H9 (cell line): ENCODE data around the gene TBC1D8. TPM values are rescaled to one million over a fixed set of nuclear protein-coding genes. Genes with fewer than 3 reads are reported as not detected.

ENCODE experiments used
- DNase-seq: peaks from one replicate; pipeline ENCODE4 v3.0.0-alpha.2; 2017
- H2AFZ ChIP-seq: one replicate; pipeline ENCODE4 v1.6.1; 2013; ENCODE audit warnings: mild to moderate bottlenecking, low read length, control low read depth, moderate library complexity
- H2AK5ac ChIP-seq: 2 replicates; pipeline ENCODE4 v1.6.1; 2013; ENCODE audit warnings: low read length, control low read depth, mixed read lengths; ENCODE audit not compliant: insufficient read length
- H2BK120ac ChIP-seq: one replicate; pipeline ENCODE4 v1.6.1; 2013; ENCODE audit warnings: low read depth, mild to moderate bottlenecking, low read length, control low read depth, inconsistent platforms; ENCODE audit not compliant: poor library complexity, severe bottlenecking
- H2BK12ac ChIP-seq: 2 replicates; pipeline ENCODE4 v1.6.1; 2013; ENCODE audit warnings: low read length, control low read depth, mixed read lengths, low read depth; ENCODE audit not compliant: insufficient read length
- H2BK15ac ChIP-seq: 2 replicates; pipeline ENCODE4 v1.6.1; 2013; ENCODE audit warnings: low read depth, low read length, control low read depth
- H2BK20ac ChIP-seq: one replicate; pipeline ENCODE4 v1.6.1; 2013; ENCODE audit warnings: low read depth, mild to moderate bottlenecking, low read length, control low read depth, inconsistent platforms; ENCODE audit not compliant: poor library complexity, severe bottlenecking
- H2BK5ac ChIP-seq: 2 replicates; pipeline ENCODE4 v1.6.1; 2013; ENCODE audit warnings: low read length, control low read depth, mixed read lengths; ENCODE audit not compliant: insufficient read length
- H3K14ac ChIP-seq: 2 replicates; pipeline ENCODE4 v1.6.1; 2013; ENCODE audit warnings: low read length, control low read depth; ENCODE audit not compliant: insufficient read depth
- H3K18ac ChIP-seq: 2 replicates; pipeline ENCODE4 v1.6.1; 2013; ENCODE audit warnings: low read depth, mild to moderate bottlenecking, mixed read lengths, low read length, control low read depth; ENCODE audit not compliant: insufficient read length
- H3K23ac ChIP-seq: 2 replicates; pipeline ENCODE4 v1.6.1; 2013; ENCODE audit warnings: low read length, control low read depth, mixed read lengths, low read depth; ENCODE audit not compliant: insufficient read length
- H3K23me2 ChIP-seq: 2 replicates; pipeline ENCODE4 v1.6.1; 2013; ENCODE audit warnings: low read depth, mild to moderate bottlenecking, mixed read lengths, low read length, control low read depth; ENCODE audit not compliant: insufficient read length, poor library complexity, severe bottlenecking
- H3K27ac ChIP-seq: 2 replicates; pipeline ENCODE4 v1.5.1; 2013; ENCODE audit warnings: low read length, control low read depth, mixed read lengths, low read depth; ENCODE audit not compliant: insufficient read length
- H3K27me3 ChIP-seq: 2 replicates; pipeline ENCODE4 v1.6.1; 2013; ENCODE audit warnings: low read length, control low read depth, inconsistent platforms; ENCODE audit not compliant: insufficient read depth
- H3K4ac ChIP-seq: 2 replicates; pipeline ENCODE4 v1.6.1; 2013; ENCODE audit warnings: low read depth, mild to moderate bottlenecking, control low read depth, inconsistent platforms, low read length, moderate library complexity
- H3K4me1 ChIP-seq: 2 replicates; pipeline ENCODE4 v1.6.1; 2013; ENCODE audit warnings: low read length, control low read depth, inconsistent platforms; ENCODE audit not compliant: insufficient read depth
- H3K4me2 ChIP-seq: 2 replicates; pipeline ENCODE4 v1.6.1; 2013; ENCODE audit warnings: low read length, control low read depth, mixed read lengths; ENCODE audit not compliant: insufficient read length, insufficient read depth
- H3K56ac ChIP-seq: 2 replicates; pipeline ENCODE4 v1.6.1; 2013; ENCODE audit warnings: low read depth, mild to moderate bottlenecking, mixed read lengths, low read length, control low read depth; ENCODE audit not compliant: insufficient read length
- H3K79me1 ChIP-seq: 2 replicates; pipeline ENCODE4 v1.6.1; 2013; ENCODE audit warnings: low read depth, mild to moderate bottlenecking, moderate library complexity, low read length, control low read depth, inconsistent platforms; ENCODE audit not compliant: insufficient read depth, poor library complexity, severe bottlenecking
- H3K79me2 ChIP-seq: 2 replicates; pipeline ENCODE4 v1.6.1; 2013; ENCODE audit warnings: low read length, control low read depth, inconsistent platforms; ENCODE audit not compliant: insufficient read depth
- H3K9ac ChIP-seq: 2 replicates; pipeline ENCODE4 v1.6.1; 2013; ENCODE audit warnings: low read length, control low read depth, mixed read lengths; ENCODE audit not compliant: insufficient read length; ENCODE audit errors: extremely low read depth
- H3K9me3 ChIP-seq: one replicate; pipeline ENCODE4 v1.6.1; 2013; ENCODE audit warnings: low read depth, low read length, inconsistent platforms; ENCODE audit not compliant: control insufficient read depth
- H3T11ph ChIP-seq: one replicate; pipeline ENCODE4 v1.6.1; 2013; ENCODE audit warnings: mild to moderate bottlenecking, low read length, control low read depth, inconsistent platforms
- H4K20me1 ChIP-seq: one replicate; pipeline ENCODE4 v1.6.1; 2013; ENCODE audit not compliant: control insufficient read depth, insufficient read length, insufficient read depth
- H4K5ac ChIP-seq: 2 replicates; pipeline ENCODE4 v1.6.1; 2013; ENCODE audit warnings: low read depth, mild to moderate bottlenecking, mixed read lengths, low read length, control low read depth; ENCODE audit not compliant: insufficient read length
- H4K8ac ChIP-seq: replicated peaks from 2 replicates; pipeline ENCODE4 v1.6.1; 2013; ENCODE audit warnings: low read length, control low read depth, mixed read lengths, low read depth; ENCODE audit not compliant: insufficient read length
- H4K91ac ChIP-seq: 2 replicates; pipeline ENCODE4 v1.6.1; 2013; ENCODE audit warnings: low read depth, mild to moderate bottlenecking, moderate library complexity, mixed read lengths, low read length, control low read depth; ENCODE audit not compliant: insufficient read length
- H3K27ac Mint-ChIP-seq, 3 experiments: 2 replicates in 2 of 3; 3 replicates in 1 of 3; pipeline ENCODE4 v1.8.0; 2020 to 2021; ENCODE audit warnings: mixed read lengths in 3 of 3, mild to moderate bottlenecking in 1 of 3, moderate library complexity in 1 of 3
- H3K27me3 Mint-ChIP-seq: 2 replicates; pipeline ENCODE4 v1.8.0; 2021; ENCODE audit warnings: low read depth, mild to moderate bottlenecking, moderate library complexity, mixed read lengths
- H3K36me3 Mint-ChIP-seq, 3 experiments: 2 replicates in 2 of 3; 3 replicates in 1 of 3; pipeline ENCODE4 v1.8.0; 2020 to 2021; ENCODE audit warnings: low read depth in 3 of 3, mixed read lengths in 3 of 3; ENCODE audit not compliant: insufficient read depth in 1 of 3
- H3K4me1 Mint-ChIP-seq, 2 experiments: 2 replicates each; pipeline ENCODE4 v1.8.0; 2020; ENCODE audit warnings: mixed read lengths in 2 of 2
- H3K4me3 Mint-ChIP-seq, 2 experiments: 2 replicates in 1 of 2; 3 replicates in 1 of 2; pipeline ENCODE4 v1.8.0; 2020 to 2021; ENCODE audit warnings: mild to moderate bottlenecking in 2 of 2, mixed read lengths in 2 of 2, moderate library complexity in 1 of 2
- H3K9me3 Mint-ChIP-seq, 2 experiments: 2 replicates in 1 of 2; 3 replicates in 1 of 2; pipeline ENCODE4 v1.8.0; 2020; ENCODE audit warnings: mild to moderate bottlenecking in 2 of 2, mixed read lengths in 2 of 2, moderate library complexity in 1 of 2
- WGBS: extraction: QIAGEN DNeasy Blood & Tissue Kit; methylation state at CpG from one replicate; pipeline ENCODE4 v1.1.7; 2013; ENCODE audit warnings: missing lambda C conversion rate, low lambda C conversion rate, mixed read lengths; ENCODE audit not compliant: insufficient read length; ENCODE audit errors: extremely low coverage; 5-methylcytosine and 5-hydroxymethylcytosine counted together
- total RNA-seq: library from RNA; stranded (reverse); gene quantifications from 2 replicates; pipeline ENCODE4 v1.2.1, GENCODE V29; 2021
- TF ChIP-seq, protein P1 (sequence below): fragments of 200-600 bp; sonication (generic); conservative IDR thresholded peaks from 3 replicates; pipeline ENCODE4 v1.8.0; 2021; ENCODE audit warnings: antibody characterized with exemption, mild to moderate bottlenecking

Gene TBC1D8
- total RNA-seq, 1 experiment from 2014 or later, result 16.6 TPM

GRCh38 chr2:101187131-101187530 lies 35.9 kb upstream of the TBC1D8 start:
- no peak overlapping the region for H3K23ac ChIP-seq
- no peak overlapping the region for H2BK12ac ChIP-seq
- H2BK5ac ChIP-seq, result no peak overlapping the region
- no peaks in the 10 kb centered on the region for H4K20me1 ChIP-seq
- H3K23me2 ChIP-seq, result no peaks in the 10 kb centered on the region
- no peaks in the 10 kb centered on the region for H3K79me2 ChIP-seq
- no peaks in the 10 kb centered on the region for H3K79me1 ChIP-seq
- H2BK20ac ChIP-seq, result no peak overlapping the region
- no peak overlapping the region for H2BK120ac ChIP-seq
- no peak overlapping the region for H3K14ac ChIP-seq
- Mint-ChIP-seq H3K4me3 (no peak overlapping the region), H3K4me1 (peaks cover 27 to 28% of the 10 kb centered on the region in 2 experiments), H3K36me3 (peaks cover 0 to 2% (median 0%) of the 10 kb centered on the region in 3 experiments; a peak in 2 of 7 replicates), H3K27ac (no peak overlapping the region), H3K27me3 (no peaks in the 10 kb centered on the region; the same call in 1 of the 2 replicates), H3K9me3 (peaks cover 6% of the 10 kb centered on the region in 2 experiments; a peak in 2 of 5 replicates)
- H3K9me3 ChIP-seq, result no peaks in the 10 kb centered on the region
- TF ChIP-seq, protein P1, sequence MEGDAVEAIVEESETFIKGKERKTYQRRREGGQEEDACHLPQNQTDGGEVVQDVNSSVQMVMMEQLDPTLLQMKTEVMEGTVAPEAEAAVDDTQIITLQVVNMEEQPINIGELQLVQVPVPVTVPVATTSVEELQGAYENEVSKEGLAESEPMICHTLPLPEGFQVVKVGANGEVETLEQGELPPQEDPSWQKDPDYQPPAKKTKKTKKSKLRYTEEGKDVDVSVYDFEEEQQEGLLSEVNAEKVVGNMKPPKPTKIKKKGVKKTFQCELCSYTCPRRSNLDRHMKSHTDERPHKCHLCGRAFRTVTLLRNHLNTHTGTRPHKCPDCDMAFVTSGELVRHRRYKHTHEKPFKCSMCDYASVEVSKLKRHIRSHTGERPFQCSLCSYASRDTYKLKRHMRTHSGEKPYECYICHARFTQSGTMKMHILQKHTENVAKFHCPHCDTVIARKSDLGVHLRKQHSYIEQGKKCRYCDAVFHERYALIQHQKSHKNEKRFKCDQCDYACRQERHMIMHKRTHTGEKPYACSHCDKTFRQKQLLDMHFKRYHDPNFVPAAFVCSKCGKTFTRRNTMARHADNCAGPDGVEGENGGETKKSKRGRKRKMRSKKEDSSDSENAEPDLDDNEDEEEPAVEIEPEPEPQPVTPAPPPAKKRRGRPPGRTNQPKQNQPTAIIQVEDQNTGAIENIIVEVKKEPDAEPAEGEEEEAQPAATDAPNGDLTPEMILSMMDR, result no peak
- no peak overlapping the region for H2BK15ac ChIP-seq
- no peak for DNase-seq
- H4K5ac ChIP-seq, result no peak overlapping the region
- H3K4me2 ChIP-seq, result no peak overlapping the region
- H3K4ac ChIP-seq, result no peak overlapping the region
- no peak overlapping the region for H3K27ac ChIP-seq
- no peak overlapping the region for H3T11ph ChIP-seq
- H4K8ac ChIP-seq, result no peak overlapping the region
- H3K56ac ChIP-seq, result no peak overlapping the region
- H3K4me1 ChIP-seq, result 0 out of 2 replicates have a peak, but pooled peaks cover 2% of the 10 kb centered on the region
- H4K91ac ChIP-seq, result no peak overlapping the region
- no peaks in the 10 kb centered on the region for H3K27me3 ChIP-seq
- H3K18ac ChIP-seq, result no peak overlapping the region
- no CpG with 5 or more reads among the region's 2 CpGs for WGBS
- H3K9ac ChIP-seq, result no peak overlapping the region
- no peak overlapping the region for H2AFZ ChIP-seq
- no peak overlapping the region for H2AK5ac ChIP-seq
